HL-60 (cell line): ENCODE results near the gene COMMD10.

Source experiments
- DNase-seq, 2 experiments: peaks; one replicate each; pipeline ENCODE4 v3.0.0-alpha.2; 2010 to 2020; ENCODE audit warnings: low read depth in 1 of 2, low spot score in 1 of 2
- H3K27ac ChIP-seq: fragments of 250-450 bp; sonication (Bioruptor Pico); replicated peaks from 2 replicates; pipeline ENCODE4 v1.5.1; 2020; ENCODE audit warnings: mild to moderate bottlenecking, moderate library complexity
- H3K27me3 ChIP-seq: fragments of 250-450 bp; sonication (Bioruptor Pico); 2 replicates; pipeline ENCODE4 v1.5.1; 2021; ENCODE audit warnings: mild to moderate bottlenecking, moderate library complexity; ENCODE audit not compliant: insufficient read depth, poor library complexity, severe bottlenecking
- H3K4me3 ChIP-seq: replicated peaks from 2 replicates; pipeline ENCODE4 v1.5.1; 2011; ENCODE audit warnings: mild to moderate bottlenecking, control low read depth, low read length; ENCODE audit not compliant: insufficient read depth
- GABPA ChIP-seq: IDR thresholded peaks from 2 replicates; pipeline ENCODE4 v1.6.1; 2012; ENCODE audit warnings: low read depth
- POLR2AphosphoS5 ChIP-seq: IDR thresholded peaks from 2 replicates; pipeline ENCODE4 v1.6.1; 2012; ENCODE audit warnings: low read depth
- SPI1 ChIP-seq: IDR thresholded peaks from 2 replicates; pipeline ENCODE4 v1.6.1; 2012; ENCODE audit warnings: low read depth, mild to moderate bottlenecking, borderline replicate concordance
- TF ChIP-seq, protein P1 (sequence below): IDR thresholded peaks from 2 replicates; pipeline ENCODE4 v1.6.1; 2012; ENCODE audit warnings: low read depth; ENCODE audit not compliant: insufficient replicate concordance
- TF ChIP-seq, protein P2 (sequence below): IDR thresholded peaks from one replicate; pipeline ENCODE4 v1.5.1; 2011; ENCODE audit warnings: low read length, control low read depth, inconsistent platforms; ENCODE audit not compliant: insufficient read depth

Gene COMMD10

DNA sequence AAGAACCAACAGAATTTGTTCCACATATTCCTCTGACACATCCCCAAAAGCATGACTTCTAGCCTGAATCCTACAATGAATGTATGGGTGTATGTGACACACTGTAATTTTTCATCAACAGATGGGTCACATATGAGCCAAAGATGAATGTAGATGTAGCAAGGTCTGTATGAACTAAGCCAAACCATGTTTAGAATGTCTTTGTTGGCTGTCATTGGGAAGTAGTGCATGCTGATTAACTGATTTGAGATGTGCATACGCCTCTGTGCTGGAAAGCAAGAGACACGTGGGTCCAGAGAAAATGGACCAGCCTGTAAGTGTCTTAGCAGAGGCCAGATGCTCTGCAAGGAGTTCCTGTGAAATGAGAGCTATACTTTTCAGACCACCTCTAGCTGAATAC is 222.0 kb downstream of the COMMD10 start:
- no peak overlapping the region for H3K4me3 ChIP-seq
- DNase-seq: no peak
- TF ChIP-seq GABPA: no peak
- no peak for TF ChIP-seq SPI1
- no peak for TF ChIP-seq POLR2AphosphoS5
- TF ChIP-seq, protein P1, sequence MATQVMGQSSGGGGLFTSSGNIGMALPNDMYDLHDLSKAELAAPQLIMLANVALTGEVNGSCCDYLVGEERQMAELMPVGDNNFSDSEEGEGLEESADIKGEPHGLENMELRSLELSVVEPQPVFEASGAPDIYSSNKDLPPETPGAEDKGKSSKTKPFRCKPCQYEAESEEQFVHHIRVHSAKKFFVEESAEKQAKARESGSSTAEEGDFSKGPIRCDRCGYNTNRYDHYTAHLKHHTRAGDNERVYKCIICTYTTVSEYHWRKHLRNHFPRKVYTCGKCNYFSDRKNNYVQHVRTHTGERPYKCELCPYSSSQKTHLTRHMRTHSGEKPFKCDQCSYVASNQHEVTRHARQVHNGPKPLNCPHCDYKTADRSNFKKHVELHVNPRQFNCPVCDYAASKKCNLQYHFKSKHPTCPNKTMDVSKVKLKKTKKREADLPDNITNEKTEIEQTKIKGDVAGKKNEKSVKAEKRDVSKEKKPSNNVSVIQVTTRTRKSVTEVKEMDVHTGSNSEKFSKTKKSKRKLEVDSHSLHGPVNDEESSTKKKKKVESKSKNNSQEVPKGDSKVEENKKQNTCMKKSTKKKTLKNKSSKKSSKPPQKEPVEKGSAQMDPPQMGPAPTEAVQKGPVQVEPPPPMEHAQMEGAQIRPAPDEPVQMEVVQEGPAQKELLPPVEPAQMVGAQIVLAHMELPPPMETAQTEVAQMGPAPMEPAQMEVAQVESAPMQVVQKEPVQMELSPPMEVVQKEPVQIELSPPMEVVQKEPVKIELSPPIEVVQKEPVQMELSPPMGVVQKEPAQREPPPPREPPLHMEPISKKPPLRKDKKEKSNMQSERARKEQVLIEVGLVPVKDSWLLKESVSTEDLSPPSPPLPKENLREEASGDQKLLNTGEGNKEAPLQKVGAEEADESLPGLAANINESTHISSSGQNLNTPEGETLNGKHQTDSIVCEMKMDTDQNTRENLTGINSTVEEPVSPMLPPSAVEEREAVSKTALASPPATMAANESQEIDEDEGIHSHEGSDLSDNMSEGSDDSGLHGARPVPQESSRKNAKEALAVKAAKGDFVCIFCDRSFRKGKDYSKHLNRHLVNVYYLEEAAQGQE: no peak
- TF ChIP-seq, protein P2, sequence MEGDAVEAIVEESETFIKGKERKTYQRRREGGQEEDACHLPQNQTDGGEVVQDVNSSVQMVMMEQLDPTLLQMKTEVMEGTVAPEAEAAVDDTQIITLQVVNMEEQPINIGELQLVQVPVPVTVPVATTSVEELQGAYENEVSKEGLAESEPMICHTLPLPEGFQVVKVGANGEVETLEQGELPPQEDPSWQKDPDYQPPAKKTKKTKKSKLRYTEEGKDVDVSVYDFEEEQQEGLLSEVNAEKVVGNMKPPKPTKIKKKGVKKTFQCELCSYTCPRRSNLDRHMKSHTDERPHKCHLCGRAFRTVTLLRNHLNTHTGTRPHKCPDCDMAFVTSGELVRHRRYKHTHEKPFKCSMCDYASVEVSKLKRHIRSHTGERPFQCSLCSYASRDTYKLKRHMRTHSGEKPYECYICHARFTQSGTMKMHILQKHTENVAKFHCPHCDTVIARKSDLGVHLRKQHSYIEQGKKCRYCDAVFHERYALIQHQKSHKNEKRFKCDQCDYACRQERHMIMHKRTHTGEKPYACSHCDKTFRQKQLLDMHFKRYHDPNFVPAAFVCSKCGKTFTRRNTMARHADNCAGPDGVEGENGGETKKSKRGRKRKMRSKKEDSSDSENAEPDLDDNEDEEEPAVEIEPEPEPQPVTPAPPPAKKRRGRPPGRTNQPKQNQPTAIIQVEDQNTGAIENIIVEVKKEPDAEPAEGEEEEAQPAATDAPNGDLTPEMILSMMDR: no peak
- no peaks in the 10 kb centered on the region for H3K27me3 ChIP-seq
- H3K27ac ChIP-seq: no peak overlapping the region

DNA sequence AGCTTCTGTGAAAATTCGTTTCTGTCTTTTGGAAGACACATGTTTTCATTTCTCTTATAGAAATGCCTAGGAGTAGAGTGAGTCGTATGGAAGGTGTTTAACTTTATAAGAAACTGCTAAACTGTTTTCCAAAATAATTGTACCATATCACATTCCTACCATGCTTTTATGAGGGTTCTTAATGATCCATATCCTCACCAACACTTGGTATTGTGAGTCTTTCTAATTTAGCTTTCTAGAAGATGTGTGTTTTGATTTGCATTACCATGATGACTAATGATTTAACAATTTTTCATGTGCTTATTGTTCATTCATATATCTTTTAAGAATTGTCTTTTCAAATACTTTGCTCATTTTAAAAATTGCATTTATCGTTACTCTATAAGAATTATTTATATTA is 223.6 kb downstream of the COMMD10 start:
- no peak for DNase-seq

DNA sequence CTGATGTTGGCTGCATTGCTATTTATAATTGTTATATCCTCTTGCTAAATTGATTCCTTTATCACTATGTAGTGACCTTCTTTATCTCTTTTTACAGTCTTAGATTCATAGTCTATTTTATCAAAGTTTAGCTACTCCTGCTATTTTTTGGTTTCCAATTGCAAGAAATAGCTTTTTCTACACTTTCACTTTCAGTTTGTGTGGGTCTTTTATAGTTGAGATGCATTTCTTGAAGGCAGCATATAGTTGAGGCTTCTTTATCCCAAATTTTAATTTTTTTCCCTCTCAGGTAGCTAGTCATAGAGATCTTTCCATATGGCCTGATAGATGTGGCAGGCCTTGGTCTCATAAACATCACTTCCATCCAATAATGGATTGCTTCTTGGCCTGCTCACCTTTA is 228.5 kb downstream of the COMMD10 start:
- Histone ChIP-seq H3K27me3 (no peaks in the 10 kb centered on the region), H3K27ac (no peak overlapping the region), H3K4me3 (no peak overlapping the region)
- DNase-seq: no peak
- TF ChIP-seq, protein P1: no peak
- TF ChIP-seq GABPA (no peak), SPI1 (no peak), POLR2AphosphoS5 (no peak)
- TF ChIP-seq, protein P2: no peak

More for the DNA sequence above, 223.6 kb downstream of the COMMD10 start:
- Histone ChIP-seq H3K4me3 (no peak overlapping the region), H3K27me3 (no peaks in the 10 kb centered on the region), H3K27ac (no peak overlapping the region)
- TF ChIP-seq GABPA (no peak), SPI1 (no peak), POLR2AphosphoS5 (no peak)
- TF ChIP-seq, protein P1: no peak
- TF ChIP-seq, protein P2: no peak
